ENCODE results near the gene DUSP15.

DNA sequence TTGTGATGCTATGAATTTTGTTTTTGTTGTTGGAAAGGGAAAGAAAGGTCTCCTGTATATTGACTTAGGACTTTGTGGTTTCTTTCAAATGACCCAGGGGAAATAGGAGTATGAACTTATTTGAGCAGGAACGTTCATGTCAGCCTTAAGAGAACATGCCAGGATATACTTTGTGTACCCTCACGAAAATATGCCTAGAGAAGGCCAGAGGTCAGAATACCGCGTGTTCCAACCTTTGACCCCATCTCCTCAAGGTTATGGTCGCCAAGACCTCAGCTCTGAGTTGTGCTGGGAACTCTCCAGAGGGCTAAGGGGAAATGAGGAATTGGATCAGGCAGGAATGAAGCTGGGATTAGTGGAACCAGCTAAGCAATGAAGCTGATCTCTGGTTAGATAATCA is 11.6 kb upstream of the DUSP15 start:
- TF ChIP-seq, protein P1, sequence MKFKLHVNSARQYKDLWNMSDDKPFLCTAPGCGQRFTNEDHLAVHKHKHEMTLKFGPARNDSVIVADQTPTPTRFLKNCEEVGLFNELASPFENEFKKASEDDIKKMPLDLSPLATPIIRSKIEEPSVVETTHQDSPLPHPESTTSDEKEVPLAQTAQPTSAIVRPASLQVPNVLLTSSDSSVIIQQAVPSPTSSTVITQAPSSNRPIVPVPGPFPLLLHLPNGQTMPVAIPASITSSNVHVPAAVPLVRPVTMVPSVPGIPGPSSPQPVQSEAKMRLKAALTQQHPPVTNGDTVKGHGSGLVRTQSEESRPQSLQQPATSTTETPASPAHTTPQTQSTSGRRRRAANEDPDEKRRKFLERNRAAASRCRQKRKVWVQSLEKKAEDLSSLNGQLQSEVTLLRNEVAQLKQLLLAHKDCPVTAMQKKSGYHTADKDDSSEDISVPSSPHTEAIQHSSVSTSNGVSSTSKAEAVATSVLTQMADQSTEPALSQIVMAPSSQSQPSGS (CRISPR knock-in tag; IDR thresholded peaks at IDR 0.05): no peak
- TF ChIP-seq ZNF184 (CRISPR knock-in tag; IDR thresholded peaks at IDR 0.05) (no peak), ZNF324 (CRISPR knock-in tag; IDR thresholded peaks at IDR 0.05) (no peak), EP300 (IDR thresholded peaks at IDR 0.05; ENCODE audit: low read length) (no peak), ASH1L (IDR thresholded peaks at IDR 0.05; ENCODE audit: borderline replicate concordance, low read depth, partially characterized antibody) (no peak), MTA1 (IDR thresholded peaks at IDR 0.05; ENCODE audit: borderline replicate concordance) (no peak), POLR2AphosphoS5 (IDR thresholded peaks at IDR 0.05; ENCODE audit: control insufficient read depth, insufficient read depth, low read depth, low read length) (no peak)
- TF ChIP-seq, protein P2, sequence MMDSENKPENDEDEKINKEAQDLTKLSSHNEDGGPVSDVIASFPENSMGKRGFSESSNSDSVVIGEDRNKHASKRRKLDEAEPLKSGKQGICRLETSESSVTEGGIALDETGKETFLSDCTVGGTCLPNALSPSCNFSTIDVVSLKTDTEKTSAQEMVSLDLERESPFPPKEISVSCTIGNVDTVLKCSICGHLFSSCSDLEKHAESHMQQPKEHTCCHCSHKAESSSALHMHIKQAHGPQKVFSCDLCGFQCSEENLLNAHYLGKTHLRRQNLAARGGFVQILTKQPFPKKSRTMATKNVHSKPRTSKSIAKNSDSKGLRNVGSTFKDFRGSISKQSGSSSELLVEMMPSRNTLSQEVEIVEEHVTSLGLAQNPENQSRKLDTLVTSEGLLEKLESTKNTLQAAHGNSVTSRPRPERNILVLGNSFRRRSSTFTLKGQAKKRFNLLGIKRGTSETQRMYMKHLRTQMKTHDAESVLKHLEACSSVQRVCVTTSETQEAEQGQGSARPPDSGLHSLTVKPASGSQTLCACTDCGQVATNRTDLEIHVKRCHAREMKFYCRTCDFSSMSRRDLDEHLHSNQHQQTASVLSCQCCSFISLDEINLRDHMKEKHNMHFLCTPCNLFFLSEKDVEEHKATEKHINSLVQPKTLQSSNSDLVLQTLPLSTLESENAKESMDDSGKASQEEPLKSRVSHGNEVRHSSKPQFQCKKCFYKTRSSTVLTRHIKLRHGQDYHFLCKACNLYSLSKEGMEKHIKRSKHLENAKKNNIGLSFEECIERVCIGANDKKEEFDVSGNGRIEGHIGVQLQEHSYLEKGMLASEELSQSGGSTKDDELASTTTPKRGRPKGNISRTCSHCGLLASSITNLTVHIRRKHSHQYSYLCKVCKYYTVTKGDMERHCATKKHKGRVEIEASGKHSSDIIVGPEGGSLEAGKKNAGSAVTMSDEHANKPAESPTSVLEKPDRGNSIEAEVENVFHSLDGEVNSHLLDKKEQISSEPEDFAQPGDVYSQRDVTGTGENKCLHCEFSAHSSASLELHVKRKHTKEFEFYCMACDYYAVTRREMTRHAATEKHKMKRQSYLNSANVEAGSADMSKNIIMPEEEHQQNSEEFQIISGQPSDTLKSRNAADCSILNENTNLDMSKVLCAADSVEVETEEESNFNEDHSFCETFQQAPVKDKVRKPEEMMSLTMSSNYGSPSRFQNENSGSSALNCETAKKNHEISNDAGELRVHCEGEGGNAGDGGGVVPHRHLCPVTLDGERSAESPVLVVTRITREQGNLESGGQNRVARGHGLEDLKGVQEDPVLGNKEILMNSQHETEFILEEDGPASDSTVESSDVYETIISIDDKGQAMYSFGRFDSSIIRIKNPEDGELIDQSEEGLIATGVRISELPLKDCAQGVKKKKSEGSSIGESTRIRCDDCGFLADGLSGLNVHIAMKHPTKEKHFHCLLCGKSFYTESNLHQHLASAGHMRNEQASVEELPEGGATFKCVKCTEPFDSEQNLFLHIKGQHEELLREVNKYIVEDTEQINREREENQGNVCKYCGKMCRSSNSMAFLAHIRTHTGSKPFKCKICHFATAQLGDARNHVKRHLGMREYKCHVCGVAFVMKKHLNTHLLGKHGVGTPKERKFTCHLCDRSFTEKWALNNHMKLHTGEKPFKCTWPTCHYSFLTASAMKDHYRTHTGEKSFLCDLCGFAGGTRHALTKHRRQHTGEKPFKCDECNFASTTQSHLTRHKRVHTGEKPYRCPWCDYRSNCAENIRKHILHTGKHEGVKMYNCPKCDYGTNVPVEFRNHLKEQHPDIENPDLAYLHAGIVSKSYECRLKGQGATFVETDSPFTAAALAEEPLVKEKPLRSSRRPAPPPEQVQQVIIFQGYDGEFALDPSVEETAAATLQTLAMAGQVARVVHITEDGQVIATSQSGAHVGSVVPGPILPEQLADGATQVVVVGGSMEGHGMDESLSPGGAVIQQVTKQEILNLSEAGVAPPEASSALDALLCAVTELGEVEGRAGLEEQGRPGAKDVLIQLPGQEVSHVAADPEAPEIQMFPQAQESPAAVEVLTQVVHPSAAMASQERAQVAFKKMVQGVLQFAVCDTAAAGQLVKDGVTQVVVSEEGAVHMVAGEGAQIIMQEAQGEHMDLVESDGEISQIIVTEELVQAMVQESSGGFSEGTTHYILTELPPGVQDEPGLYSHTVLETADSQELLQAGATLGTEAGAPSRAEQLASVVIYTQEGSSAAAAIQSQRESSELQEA (IDR thresholded peaks at IDR 0.05; ENCODE audit: low read depth): no peak
